GM19193 (cell line): ENCODE measurements around the gene ASPDH.

Experiments used
- POLR2A ChIP-seq: IDR thresholded peaks from 4 replicates; pipeline ENCODE4 v1.6.1; 2011; ENCODE audit not compliant: insufficient read depth, insufficient read length; ENCODE audit errors: extremely low read depth

ASPDH gene

DNA sequence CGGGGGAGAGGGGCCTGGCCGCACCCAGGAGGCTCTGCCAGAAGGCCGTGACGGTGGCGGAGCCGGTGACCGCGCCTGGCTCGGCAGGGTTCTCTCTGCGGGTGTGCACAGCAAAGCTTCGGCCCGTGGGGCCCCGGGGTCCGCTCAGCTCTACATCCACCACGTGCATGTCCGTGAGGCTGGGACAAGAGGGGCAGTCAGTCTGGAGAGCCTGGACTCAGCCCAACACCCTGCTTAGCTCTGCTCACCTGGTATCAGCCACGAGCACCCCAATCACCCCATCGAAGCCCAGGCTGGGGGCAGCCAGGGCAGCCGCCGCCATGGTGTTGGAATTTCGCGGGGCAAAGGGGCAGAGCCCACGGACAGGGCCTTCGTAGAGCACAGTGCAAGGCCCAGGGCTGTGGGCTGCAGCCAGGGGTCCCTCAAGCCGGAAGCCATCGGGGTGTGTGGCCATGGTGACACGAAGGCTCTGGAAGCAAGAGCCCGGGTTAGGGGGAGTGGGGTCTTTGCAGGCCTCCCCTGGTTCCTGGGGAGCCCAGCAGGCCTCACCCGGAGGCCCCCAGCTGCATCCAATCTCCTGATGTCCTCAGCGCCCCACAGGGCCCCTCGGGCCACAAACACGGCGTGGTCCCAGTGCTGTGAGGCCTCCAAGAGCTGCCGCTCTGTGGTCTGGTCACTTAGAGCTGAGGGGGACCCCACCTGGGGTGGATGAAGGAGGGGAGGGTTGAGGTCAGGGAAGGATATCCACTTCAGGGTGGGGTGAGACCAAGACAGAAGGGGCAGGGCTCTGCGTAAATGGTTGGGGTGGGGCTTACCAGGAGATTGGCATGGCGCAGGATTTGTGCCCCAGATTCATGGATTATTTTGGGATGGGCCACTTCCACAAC is 1.4 kb downstream of the ASPDH start:
- no peak for TF ChIP-seq POLR2A

DNA sequence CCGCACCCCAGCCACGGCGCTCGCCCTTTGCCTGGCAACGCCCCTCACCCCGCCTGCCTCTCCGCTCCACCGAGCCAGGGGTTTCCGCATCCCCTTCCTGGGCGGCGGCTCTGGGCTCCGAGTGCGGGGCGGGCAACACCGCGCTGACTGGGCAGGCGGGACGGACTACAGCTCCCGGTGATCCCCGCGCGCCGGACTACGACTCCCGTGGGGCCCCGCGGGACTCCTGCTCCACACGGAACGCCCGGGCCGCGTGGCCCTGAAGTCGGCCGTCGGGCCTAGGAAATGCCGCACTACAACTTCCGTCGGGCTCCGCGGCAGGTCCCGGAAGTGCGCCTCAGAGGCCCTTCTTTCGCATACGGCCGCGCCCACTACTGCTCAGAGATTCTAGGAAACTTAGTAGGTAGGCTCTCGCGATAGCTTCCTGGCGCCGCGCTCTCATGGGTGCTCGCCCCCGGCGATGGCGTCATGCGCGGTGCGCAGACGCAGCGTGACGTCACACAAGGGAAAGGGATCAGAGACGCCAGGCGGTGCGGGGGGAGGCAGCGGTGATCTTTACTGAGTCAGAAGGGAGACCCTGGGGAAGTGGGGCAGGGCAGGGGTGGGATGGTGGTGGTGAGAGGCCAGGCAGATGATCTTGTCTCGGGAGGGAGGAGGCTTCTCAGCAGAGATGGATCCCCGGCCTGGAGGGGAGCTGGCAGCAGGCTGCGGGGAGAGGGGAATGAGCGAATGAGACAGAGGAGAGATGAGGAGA is 2.5 kb downstream of the ASPDH start, which contains the start of gene JOSD2:
JOSD2 (minus strand) TSS at position 123 of the 754 bp plus-strand sequence. CDS start 760 bp downstream, outside the sequence.
- peak; percentile 50 for TF ChIP-seq POLR2A

DNA sequence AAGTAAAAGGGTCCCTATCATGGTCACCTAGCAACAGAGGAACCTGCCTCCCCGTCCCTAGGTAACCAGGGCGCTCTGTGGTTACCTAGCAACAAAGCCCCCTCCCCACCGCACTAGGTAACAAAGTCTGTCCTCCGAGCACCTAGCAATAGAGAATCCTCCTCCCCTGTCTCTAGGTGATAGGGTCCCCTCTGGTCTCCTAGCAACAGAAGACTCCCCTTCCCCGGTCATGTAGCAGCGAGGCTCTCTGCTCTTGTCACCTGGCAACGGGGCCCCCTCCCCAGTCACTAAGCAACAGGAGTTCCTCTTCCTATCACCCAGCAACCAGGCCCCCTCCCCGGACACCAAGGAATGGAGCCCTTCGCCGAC is 3.0 kb downstream of the ASPDH start:
- TF ChIP-seq POLR2A = no peak

DNA sequence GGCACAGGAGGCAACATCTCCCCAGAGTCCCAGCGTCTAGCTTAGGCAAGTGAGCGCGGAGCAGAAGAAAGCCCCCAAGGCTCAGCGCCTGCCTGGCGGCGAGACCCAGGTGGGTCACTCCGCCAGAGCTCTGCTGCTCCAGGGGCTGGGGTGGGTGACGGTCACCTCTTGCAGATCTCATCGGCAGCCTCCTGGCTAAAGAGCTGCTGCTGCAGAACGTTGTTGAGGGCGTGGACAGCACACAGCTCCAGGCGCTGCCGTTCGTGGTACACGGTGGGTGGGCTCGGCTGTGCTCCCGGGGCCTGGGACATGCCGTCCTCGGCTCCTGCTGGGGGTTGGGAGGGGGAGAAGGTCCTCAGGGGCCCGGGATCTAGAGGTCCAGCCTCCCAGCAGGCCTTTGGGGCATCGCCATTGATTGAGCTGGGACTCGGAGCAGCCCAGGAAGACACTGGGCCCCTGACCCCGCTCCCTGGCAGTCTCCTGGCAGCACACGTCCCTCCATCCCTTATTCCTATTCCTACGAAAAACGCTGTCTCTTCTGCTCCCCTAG is 3.5 kb downstream of the ASPDH start:
- no peak for TF ChIP-seq POLR2A

DNA sequence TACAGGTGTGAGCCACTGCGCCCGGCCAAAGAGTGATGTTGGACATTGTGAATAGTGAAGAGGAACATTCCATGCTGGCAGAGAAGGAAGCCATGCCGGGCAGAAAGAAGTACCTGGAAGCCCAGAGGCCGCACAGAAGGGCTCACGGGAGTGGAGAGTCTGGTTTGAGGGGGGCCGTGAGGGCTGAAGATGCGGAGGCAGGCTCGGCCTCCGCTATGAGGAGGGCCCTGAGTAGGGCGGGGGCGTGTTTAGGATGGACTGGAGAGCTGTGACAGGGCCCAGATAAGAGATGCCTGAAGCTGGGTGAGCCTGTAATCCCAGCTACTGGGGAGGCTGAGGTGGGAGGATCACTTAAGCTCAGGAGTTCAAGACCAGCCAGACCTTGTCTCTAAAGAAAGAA is 4.3 kb downstream of the ASPDH start:
- no peak for TF ChIP-seq POLR2A

DNA sequence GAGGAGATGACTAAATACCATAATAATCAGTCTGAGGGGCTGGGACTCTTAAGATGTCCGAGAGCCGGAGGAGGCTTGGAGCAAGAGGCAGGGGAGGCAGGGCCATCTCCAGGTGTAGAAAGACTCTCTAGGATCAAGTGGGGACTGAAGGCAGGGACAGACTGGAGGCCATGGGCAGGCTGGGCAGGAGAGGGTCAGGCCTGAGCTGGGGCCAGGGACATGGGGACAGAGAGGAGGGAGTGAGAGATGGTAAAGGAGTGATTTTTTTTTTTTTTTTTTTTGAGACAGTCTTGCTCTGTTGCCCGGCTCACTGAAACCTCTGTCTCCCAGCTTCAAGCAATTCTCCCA is 4.9 kb downstream of the ASPDH start:
- TF ChIP-seq POLR2A = no peak

DNA sequence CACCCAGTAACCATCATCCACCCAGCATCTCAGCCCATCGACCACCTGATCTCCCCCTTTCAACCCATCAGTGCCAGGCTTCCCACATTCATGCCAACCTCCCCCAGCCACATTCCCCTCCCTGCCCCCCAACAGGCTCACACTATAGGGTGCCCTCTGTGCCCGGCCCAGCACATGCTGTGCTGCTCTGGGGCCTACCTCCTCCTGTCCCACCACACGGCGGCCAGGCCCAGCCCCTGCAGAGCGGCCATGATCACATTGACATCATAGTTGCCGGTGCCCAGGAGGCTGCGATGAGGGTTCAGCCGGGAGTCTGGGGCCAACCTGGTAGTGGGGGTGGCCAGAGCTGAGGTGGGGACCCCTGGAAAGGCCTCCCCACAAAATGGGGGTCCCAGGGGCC is 6.3 kb downstream of the ASPDH start:
- no peak for TF ChIP-seq POLR2A

DNA sequence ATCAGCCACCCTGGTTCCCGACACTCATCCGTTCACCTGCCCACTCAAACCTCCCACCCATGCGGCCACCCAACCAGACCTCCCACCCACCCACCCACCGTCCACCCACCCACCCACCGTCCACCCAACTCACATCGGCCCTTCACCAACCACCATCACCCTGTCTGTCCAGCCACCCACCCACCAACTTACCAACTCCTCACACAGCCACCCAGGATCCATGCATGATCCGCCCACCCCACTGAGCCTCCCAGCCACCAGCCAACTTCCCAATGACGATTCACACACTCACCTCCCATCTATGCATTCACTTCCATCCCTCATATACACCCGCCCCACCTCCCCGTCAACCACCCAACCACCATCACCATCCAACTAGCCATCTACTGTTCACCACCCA is 7.0 kb downstream of the ASPDH start:
- no peak for TF ChIP-seq POLR2A

DNA sequence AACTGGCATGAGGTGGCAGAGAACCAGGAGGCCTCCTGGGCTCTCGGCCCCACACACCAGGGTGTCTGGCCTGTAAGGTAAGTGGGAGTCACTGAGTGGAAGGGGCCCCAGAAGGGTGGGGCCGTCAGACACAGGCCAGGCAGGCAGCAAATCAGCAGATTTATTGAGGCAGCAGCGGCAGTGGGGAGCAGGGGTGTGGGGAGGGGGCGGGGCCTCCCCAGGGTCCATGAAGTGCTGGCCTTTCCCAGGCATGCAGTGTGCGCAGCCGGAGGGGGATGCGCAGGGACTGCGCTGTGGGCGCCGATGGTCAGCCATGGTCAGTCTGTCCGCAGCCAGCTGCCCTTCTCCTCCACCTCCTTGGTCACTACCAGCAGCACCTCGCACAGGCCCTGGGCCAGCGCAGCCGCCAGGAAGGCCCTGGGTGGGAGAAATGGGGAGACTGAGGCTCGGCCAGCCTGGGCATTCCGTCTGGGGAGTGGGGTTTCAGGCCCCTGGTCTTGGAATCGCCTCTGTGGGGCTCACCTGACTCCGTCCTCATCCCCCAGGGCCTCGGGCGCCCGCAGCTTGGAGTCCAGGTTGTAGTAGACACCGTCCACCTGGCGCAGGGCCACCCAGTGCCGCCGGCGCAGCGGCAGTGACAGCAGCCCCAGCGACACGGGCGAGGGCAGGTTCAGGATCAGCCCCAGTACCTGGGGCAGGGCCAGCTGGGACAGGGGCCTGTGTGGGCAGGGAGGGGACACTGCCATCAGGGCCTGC is 7.7 kb downstream of the ASPDH start:
- no peak for TF ChIP-seq POLR2A

DNA sequence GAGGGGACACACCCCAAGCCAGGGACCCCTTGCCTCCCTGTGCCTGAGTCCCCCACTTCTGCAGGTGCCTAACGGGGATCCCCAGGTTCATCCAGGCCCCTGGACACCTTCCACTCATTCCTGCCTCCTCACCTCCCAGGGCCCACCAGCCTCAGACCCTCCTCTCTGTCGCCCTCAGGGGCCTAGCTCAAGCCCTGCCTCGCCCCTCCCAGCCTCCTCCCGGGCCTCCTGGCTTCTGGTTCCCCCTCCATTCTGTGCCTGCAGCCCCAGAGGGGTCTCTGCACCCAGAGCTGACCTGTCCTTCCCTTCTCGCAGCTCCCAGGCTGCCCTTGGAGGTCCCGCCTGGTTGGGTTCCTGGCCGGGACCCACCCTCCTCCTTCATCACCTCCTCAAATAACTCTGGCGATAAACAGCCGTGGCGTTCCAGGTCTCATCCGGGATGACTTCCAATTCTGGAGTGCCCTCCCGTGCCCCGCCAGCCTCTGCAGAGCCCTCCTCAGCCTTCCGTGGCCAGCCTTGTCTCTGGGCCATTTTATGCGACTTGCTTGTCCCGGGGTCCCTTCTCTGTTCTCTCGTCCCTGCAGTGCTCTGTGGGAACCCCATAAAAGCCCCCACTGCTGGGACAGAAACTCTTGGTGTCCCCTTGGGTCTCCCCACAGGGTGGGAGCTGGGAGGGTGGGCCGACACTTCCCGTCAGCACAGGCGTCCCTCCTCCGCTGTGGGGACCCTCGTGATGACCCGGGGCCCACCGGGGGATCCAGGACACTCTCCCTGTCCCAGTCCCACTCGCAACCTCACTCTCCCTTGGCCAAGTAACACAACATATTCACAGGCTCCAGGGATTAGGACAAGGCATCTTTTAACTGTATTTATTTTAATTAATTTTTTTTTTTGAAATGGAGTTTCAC is 11.9 kb downstream of the ASPDH start:
- no peak for TF ChIP-seq POLR2A

DNA sequence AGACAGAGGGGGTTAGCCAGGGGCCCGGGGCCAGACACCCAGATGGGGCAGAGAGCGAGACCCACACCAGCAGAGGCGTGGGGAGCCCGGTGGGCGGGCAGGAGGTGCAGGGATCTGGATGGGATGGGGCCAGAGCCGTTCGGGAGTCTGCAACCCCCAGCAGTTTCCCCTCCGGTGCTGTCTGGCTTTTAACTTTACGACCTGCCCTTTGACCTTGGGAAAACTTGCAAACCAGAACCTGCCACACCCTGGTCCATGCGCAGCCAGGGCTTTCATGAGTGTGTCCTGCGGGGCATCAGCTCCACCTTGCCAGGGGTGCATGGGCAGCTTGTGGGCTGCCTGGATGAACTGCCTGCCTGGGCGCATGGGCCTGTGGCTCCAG is 12.5 kb downstream of the ASPDH start:
- no peak for TF ChIP-seq POLR2A

DNA sequence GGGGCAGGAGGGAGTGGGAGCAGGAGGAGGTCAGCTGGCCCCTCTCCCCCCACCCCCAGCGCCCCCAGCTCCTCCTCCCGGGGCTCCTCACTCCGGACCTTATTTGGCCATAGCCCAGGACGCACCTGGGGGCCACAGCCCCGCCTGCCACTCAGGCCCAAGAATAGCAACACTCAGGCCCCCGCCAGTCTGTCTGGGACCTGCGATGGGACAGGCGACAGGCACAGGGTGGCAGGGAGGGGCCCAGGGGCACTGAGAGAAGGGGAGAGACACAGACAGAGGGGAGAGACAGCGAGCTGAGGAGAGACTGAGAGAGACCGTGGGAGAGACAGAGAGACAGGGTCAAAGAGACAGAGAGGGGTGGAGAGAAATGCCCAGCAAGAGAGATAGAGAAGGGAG is 13.0 kb downstream of the ASPDH start:
- no peak for TF ChIP-seq POLR2A

DNA sequence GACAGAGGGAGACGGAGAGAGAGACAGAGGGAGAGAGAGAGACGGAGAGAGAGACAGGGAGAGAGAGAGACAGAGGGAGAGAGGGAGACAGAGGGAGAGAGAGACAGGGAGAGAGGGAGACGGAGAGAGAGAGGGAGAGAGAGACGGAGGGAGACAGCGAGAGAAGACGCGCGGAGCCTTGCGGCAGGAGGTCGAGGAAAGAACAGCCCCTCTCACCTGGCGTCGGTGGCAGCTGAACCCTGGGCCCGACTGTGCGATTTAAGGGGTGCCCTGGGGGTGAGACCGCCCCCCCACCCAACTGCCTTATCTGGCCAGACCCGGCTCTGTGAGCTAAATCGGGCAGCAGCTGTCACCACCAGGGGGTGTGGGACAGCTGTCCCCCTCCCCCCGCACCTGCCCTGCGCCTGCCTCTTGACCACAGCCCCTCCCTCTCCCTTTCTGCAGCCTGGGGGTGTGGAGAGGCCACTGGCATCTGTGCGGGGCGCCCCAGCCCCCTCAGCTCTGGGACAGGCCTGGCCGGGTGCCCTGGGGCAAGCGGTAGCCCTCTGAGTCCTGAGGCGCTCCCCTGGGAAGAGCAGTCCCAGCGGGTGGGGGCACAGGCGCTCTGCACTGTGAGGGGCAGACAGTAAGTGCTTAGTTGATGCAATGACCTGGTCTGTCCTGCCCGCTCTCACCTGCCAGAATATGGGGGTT is 13.5 kb downstream of the ASPDH start:
- TF ChIP-seq POLR2A = no peak
